Forelimb muscle (tissue), 1 donor: ENCODE measurements around the gene CCN2. TPM values are rescaled to one million over a fixed set of nuclear protein-coding genes. Genes with fewer than 3 reads are reported as not detected.

Experiments used
- DNase-seq: peaks from one replicate; pipeline ENCODE4 v3.0.0-alpha.2; 2013; ENCODE audit warnings: low read depth
- polyA plus RNA-seq: library from polyadenylated mRNA; unstranded; fragments of 120-200 nt; gene quantifications from one replicate; pipeline ENCODE4 v1.2.1, GENCODE V29; 2013; ENCODE audit not compliant: insufficient read length

Gene CCN2
- polyA plus RNA-seq, 1 donor, result 27.2 TPM

GRCh38 chr6:131967948-131968347, 16.8 kb upstream of the CCN2 start:
- DNase-seq, result no peak

- no peak for DNase-seq
These were observed 15.3 kb upstream of the CCN2 start for GRCh38 chr6:131966443-131966842.

DNA sequence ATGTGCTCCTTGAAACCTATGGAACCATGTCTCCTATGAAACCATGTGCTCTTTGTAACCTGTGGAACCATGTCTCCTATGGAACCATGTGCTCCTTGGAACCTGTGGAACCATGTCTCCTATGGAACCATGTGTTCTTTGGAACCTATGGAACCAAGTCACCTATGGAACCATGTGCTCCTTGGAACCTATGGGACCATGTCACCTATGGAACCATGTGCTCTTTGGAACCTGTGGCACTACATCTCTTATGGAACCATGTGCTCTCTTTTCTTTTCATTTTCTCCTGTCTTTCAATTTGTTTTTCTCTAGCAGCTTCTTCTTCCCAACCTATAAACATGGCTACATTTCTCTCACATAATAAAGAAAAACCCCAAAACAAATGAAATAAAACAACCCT, 11.9 kb upstream of the CCN2 start:
- DNase-seq, result no peak

GRCh38 chr6:131960371-131961133, 9.4 kb upstream of the CCN2 start:
- no peak for DNase-seq

- DNase-seq, result no peak
These were observed 7.6 kb upstream of the CCN2 start for GRCh38 chr6:131958542-131959470.

- DNase-seq, result no peak
These were observed 6.9 kb upstream of the CCN2 start for GRCh38 chr6:131958095-131958494.

GRCh38 chr6:131955876-131956275, 4.7 kb upstream of the CCN2 start:
- DNase-seq, result no peak

GRCh38 chr6:131955192-131955591, 4.0 kb upstream of the CCN2 start:
- DNase-seq, result no peak

DNA sequence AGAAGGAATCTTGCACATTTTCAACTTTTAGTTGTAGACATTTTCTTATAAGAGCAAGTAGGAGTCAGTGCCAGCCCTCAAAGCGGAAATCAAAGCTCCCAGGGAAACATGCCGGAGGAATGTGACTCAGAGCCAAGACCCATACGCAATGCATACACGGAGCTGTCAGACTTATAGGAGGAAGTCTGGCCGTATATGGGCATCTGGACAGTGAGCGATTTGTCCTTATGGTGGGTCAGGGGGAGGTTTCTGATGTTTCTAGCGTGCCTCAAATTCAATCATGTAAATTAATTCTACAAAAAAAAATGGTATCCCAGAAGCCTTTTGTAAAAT, 3.6 kb upstream of the CCN2 start:
- DNase-seq, result no peak

DNA sequence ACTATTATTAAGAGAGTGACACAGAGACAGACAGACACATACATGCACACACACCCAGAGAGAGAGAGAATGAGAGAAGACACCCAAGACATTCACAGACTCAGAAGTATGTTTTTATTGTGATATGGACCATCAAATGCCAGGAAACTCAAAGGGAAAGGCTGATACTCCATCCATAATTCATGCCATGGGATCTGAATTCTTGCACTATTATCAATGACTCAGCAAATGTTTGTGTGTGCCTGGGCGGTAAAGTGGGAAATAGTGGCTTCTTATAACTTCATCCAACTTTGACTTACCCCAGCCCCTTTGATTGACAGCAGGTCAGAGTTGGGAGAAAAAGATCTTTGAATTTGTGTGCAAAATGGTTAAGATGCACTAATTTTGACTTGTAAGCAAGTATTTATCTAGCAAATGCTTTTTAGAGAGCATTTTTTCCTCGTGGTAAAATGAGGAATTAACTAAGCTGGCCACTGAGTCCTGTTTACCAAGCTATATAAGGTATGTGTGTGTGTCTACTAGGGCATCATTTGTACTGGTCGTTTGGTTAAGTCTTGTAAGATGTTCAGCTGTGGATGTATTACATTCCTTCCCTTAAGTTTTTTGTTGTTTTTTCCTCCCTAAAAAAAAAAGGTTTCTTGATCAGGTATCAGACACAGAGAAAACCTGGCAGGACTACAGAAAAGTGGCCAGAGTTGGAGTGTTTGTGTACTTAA, 3.0 kb upstream of the CCN2 start:
- no peak for DNase-seq

GRCh38 chr6:131952886-131953509, 1.8 kb upstream of the CCN2 start:
- no peak for DNase-seq

- DNase-seq, result no peak
These were observed 531 bp upstream of the CCN2 start for GRCh38 chr6:131951576-131952230.

GRCh38 chr6:131949909-131950766, 1.0 kb downstream of the CCN2 start:
- no peak for DNase-seq

- DNase-seq, result no peak
These were observed 1.6 kb downstream of the CCN2 start for GRCh38 chr6:131949620-131949908.

DNA sequence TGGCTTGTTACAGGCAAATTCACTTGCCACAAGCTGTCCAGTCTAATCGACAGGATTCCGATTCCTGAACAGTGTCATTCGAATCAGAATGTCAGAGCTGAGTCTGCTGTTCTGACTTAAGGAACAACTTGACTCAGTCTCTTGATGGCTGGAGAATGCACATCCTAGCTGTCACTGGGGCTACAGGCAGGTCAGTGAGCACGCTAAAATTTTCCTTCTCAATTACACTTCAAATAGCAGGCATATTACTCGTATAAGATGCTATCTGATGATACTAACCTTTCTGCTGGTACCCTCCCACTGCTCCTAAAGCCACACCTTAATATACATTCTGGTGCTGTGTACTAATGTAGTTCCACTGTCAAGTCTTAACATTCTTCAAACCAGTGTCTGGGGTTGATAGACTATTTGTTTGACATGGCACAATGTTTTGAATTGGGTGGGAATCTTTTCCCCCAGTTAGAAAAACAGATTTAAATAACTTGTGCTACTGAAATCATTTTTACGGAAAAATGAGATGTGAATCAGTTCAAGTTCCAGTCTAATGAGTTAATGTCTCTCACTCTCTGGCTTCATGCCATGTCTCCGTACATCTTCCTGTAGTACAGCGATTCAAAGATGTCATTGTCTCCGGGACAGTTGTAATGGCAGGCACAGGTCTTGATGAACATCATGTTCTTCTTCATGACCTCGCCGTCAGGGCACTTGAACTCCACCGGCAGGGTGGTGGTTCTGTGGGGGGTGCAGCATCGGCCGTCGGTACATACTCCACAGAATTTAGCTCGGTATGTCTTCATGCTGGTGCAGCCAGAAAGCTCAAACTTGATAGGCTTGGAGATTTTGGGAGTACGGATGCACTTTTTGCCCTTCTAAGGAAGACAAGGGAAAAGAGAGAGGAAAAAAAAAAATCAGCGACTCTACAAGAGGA, 2.2 kb downstream of the CCN2 start:
- no peak for DNase-seq

GRCh38 chr6:131947986-131948661, 3.0 kb downstream of the CCN2 start:
- DNase-seq, result no peak

- no peak for DNase-seq
These were observed 3.9 kb downstream of the CCN2 start for GRCh38 chr6:131946992-131947955.
